Measurements from ENCODE around the gene TNRC6C.
A peak's percentile ranks its signal among the peaks of the same experiment; 100 is the strongest.

TNRC6C gene

DNA sequence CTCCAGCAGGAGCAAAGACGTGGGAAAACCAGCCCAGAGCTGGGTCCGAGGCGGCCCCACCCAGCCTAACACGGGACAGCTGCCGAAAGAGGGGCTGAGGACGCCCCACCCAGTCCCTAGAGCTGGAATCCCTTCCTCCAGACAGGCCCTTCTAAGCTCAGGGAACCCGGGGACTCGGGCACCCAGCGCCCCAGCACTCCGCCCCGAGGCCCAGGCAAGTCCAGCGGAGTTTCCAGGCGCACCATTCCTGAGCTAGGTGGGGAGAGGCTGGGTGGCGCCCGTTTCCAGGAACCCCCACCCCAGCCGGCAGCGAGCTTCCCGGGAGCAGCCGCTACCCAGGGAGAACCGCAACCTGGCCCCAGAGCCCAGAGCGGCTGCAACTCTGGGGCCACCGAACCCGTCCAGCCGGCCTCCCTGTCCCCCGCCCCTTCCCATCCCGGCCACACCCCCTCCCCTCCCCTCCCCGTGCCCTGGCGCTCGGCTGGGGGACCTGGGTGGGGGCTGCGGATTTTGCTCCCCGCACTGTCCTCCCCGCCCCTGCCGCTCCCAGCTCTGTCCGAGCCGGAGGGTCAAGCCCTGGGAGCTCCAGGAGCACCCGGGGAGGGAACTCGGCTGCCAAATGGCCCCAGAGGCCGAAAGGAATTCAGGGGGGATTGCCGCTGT, 169.5 kb downstream of the TNRC6C start:
- Mint-ChIP-seq H3K4me1 (ENCODE audit: low read depth) (peaks cover 91% of the 10 kb centered on the region), H3K27ac (peak overlapping the region; percentile 93), H3K36me3 (ENCODE audit: low read depth) (peaks cover 73% of the 10 kb centered on the region), H3K9me3 (no peaks in the 10 kb centered on the region), H3K27me3 (peaks cover 3% of the 10 kb centered on the region), H3K4me3 (peak overlapping the region; percentile 93)
- intact Hi-C loops (cut with micrococcal nuclease), result loop anchor here (2.0 to 5.0 kb wide), 2 partner anchors 15 to 59 kb away; partner anchors contain the start of genes AFMID and TK1

DNA sequence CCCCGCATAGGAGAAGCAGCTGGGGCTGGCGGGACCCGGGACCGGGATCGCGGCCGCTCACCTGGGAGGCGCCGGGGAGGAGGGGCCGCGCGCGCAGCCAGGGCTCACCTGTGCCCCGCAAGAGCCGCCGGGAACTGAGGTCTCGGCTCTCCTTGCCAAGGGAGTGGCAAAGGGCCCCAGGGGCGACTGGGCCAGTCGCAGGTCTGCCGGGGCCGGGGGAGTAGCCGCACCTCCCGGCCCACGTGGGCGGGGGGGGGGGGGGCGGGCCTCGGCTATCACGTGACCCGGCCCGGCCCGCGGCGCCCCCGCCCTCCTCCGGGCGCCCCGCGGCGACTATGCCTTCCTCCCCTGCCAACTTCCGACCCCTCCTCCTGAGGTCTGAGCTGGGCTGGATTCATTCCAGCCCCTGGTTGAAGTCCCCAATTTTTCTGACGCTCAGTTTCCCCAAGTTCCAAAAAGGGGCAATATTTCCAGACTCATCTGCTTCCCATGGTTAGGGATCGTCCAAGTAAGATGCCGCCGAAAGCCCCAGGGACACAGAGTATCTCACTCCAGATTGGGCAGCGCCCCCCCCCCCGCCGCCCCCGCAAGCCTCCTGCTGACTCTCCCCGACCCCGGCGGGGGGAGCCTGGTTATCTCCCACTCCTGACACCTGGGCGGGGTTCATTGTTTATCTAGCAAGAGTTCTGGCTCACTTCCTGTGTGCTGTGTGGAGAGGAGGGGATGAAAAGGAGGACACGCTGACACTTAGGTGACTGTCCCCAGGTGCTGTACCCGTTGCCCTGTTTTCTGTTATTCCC, 170.2 kb downstream of the TNRC6C start, which contains the start of gene TMC6:
Gene TMC6, minus strand, starts transcription at position 205 of the 800 bp plus-strand sequence. CDS start 1,923 bp downstream, outside the sequence.
- peaks cover 73% of the 10 kb centered on the region for H3K36me3 Mint-ChIP-seq (ENCODE audit: low read depth)
- intact Hi-C loops (cut with micrococcal nuclease), result loop anchor here (5.0 kb wide), 1 partner anchor 59 kb away; the partner anchor contains the start of genes AFMID and TK1
- H3K27me3 Mint-ChIP-seq, result peaks cover 3% of the 10 kb centered on the region
- H3K27ac Mint-ChIP-seq, result peak within 1 kb of the TSS; percentile 93
- H3K4me1 Mint-ChIP-seq (ENCODE audit: low read depth), result peaks cover 91% of the 10 kb centered on the region
- peak within 1 kb of the TSS; percentile 93 for H3K4me3 Mint-ChIP-seq
- no peaks in the 10 kb centered on the region for H3K9me3 Mint-ChIP-seq

DNA sequence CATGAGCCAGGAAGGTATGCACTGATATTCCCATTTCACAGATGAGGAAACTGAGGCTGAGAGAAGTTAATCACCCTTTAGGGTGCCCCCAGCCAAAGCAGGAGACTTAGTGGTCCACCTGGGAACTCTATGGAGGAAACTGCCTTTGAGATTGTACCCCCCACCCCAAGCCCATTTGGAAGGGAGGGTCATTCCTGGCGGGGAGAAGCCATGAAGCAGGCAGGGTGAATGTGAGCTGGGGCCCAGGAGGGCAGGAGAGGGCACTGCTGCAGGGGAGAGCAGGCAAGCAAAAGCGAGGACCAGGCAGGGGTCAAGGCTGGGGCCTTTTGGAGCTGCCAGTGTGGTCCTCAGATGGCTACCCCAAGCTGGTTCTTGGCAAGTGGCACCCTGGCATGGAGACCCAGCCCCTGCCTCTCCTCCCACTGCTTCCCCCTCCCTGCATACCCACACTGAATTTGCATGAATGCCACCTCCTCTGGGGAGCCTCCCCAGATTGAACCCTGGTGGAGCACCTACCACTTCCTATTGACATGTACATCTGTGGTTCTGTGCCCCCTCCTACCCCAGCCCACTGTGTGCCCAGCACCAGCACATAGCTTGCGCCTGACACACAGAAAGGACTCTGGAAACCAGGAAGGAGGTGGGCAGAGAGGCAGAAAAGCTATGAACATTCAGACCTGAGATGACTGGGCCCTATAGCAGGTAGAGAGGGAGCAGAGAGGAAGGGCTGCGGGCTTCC, 171.0 kb downstream of the TNRC6C start:
- intact Hi-C loops (cut with micrococcal nuclease), result loop anchor here (5.0 kb wide), 2 partner anchors 43 to 58 kb away; partner anchors contain the start of genes AFMID and TK1
- Mint-ChIP-seq H3K27me3 (peaks cover 3% of the 10 kb centered on the region), H3K36me3 (ENCODE audit: low read depth) (peaks cover 73% of the 10 kb centered on the region), H3K4me3 (peak overlapping the region; percentile 86), H3K9me3 (no peaks in the 10 kb centered on the region), H3K4me1 (ENCODE audit: low read depth) (peaks cover 91% of the 10 kb centered on the region), H3K27ac (peak overlapping the region; percentile 93)

DNA sequence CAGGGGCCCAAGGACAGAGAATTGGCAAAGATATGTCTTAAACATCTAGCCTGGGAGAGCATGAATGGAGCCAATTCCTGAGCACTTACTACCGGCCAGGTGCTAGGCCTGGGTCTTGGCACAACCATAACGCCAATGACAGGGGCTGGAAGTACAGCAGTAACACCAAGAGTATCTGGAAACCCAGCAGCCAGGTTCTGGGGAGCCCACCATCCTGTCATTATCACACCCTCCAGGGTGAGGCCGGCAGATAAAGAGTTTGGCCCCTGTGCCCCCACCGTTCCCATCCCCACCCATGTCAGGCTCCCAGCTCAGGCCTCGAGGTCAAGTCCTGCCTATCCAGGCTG, 171.6 kb downstream of the TNRC6C start:
- H3K27ac Mint-ChIP-seq, result peak overlapping the region; percentile 93
- intact Hi-C loops (cut with micrococcal nuclease), result loop anchor here (5.0 kb wide), 1 partner anchor 42 kb away; no protein-coding TSS in a partner anchor
- peaks cover 73% of the 10 kb centered on the region for H3K36me3 Mint-ChIP-seq (ENCODE audit: low read depth)
- peaks cover 3% of the 10 kb centered on the region for H3K27me3 Mint-ChIP-seq
- peak overlapping the region; percentile 84 for H3K4me3 Mint-ChIP-seq
- H3K4me1 Mint-ChIP-seq (ENCODE audit: low read depth), result peaks cover 86% of the 10 kb centered on the region
- no peaks in the 10 kb centered on the region for H3K9me3 Mint-ChIP-seq

DNA sequence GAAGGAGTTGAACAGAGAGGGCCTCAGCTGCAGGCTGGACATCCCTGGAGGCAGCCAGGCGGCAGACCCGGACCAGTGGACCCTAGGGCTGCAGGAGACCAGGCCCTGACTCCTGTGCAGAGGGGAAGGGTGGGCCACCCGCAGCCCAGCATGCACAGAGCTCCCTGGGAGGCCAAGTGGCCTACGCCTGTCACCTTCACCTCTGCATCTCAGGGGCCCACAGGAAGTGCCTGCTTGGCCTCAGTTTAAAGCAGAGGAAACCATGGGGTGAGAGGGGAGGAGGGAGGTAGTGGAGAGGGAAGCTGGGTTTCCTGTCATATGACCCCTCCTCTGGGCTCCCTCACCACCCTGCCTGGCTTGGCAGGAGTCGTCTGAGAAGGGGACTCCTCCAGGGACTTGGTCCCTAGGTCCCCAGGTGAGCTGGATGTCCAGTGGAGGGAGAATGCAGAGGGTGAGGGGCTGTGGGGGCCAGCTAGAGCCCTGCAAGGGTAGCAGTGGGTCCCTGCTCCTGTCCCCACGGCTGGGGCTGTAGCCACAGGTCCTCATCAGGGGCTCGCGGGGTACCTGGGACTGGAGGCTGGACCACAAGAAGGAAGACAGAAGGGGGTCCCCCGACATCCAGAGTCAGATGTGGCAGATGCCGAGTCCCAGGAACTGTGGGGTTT, 172.1 kb downstream of the TNRC6C start, which contains the start of gene TMC8:
Gene TMC8, plus strand, starts transcription at position 335 of the 665 bp plus-strand sequence. CDS start 818 bp downstream, outside the sequence.
- Mint-ChIP-seq H3K36me3 (ENCODE audit: low read depth) (peaks cover 73% of the 10 kb centered on the region), H3K4me1 (ENCODE audit: low read depth) (peaks cover 85% of the 10 kb centered on the region), H3K27ac (peak within 1 kb of the TSS; percentile 93), H3K27me3 (peaks cover 3% of the 10 kb centered on the region), H3K4me3 (peak within 1 kb of the TSS; percentile 84), H3K9me3 (no peaks in the 10 kb centered on the region)
- intact Hi-C loops (cut with micrococcal nuclease), result loop anchor here (5.0 kb wide), 1 partner anchor 42 kb away; no protein-coding TSS in a partner anchor

DNA sequence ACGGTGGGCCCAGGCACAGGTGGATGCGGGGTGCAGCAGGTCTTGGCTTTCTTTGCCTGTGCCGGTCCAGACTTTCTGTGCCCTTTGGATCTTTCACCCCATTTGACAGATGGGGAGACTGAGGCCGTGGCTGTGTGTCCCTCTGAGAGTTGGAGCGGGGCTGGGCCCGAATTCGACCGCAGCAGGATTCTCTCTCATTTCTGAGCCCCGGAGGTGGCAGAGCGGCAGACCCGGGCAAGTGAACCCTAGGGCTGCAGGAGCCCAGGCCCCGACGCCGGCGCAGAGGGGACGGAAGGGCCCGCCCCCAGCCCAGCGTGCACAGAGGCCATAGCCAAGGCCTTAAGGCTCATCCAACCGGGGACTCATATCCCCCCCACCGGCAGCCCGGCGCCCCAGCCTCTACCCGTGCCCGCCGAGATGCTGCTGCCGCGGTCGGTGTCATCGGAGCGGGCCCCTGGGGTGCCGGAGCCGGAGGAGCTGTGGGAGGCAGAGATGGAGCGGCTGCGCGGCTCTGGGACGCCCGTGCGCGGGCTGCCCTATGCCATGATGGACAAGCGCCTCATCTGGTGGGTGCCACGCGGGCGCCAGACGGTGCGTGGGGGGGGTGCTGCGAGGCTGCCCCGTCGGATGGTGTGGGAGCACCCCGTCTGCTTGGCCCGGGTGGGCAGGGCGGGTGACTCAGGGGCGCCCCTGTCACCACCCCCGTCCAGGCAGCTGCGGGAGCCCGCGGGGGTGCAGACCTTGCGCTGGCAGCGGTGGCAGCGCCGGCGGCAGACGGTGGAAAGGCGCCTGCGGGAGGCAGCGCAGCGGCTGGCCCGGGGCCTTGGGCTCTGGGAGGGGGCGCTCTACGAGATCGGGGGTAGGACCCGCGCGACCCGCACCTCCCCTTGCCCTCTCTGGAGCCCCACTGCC, 172.9 kb downstream of the TNRC6C start:
- peak overlapping the region; percentile 93 for H3K27ac Mint-ChIP-seq
- intact Hi-C loops (cut with micrococcal nuclease), result loop anchor here (5.0 kb wide), 1 partner anchor 41 kb away; no protein-coding TSS in a partner anchor
- H3K27me3 Mint-ChIP-seq, result peaks cover 3% of the 10 kb centered on the region
- no peaks in the 10 kb centered on the region for H3K9me3 Mint-ChIP-seq
- H3K36me3 Mint-ChIP-seq (ENCODE audit: low read depth), result peaks cover 73% of the 10 kb centered on the region
- H3K4me1 Mint-ChIP-seq (ENCODE audit: low read depth), result peaks cover 83% of the 10 kb centered on the region
- H3K4me3 Mint-ChIP-seq, result peak overlapping the region; percentile 84

DNA sequence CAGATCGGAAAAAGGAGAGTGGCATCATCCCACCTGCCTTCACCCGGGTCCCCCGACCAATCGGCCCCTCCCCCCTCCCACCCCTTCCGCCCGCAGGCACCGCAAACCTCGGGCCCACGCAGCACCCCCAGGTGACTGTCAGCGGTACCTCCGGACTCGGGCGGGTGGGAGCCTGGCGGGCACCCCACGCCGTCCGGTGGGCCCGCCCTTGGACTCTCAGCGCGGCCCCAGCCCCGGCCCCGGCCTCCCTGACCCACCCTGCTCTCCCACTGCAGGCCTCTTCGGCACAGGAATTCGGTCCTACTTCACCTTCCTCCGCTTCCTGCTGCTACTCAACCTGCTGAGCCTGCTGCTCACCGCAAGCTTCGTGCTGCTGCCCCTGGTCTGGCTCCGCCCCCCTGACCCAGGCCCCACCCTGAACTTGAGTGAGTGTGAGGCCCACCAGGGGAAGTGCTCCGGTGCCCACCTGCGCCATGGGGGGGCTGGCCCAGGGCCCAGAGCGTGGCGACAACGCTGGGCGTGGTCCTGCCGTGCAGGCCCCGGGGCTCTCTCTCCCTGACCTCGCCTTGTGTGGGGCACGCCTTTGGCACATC, 173.7 kb downstream of the TNRC6C start:
- H3K4me3 Mint-ChIP-seq, result peak overlapping the region; percentile 74
- H3K27me3 Mint-ChIP-seq, result peaks cover 3% of the 10 kb centered on the region
- H3K4me1 Mint-ChIP-seq (ENCODE audit: low read depth), result peaks cover 81% of the 10 kb centered on the region
- no peaks in the 10 kb centered on the region for H3K9me3 Mint-ChIP-seq
- peaks cover 73% of the 10 kb centered on the region for H3K36me3 Mint-ChIP-seq (ENCODE audit: low read depth)
- intact Hi-C loops (cut with micrococcal nuclease), result loop anchor here (5.0 kb wide), 1 partner anchor 40 kb away; no protein-coding TSS in a partner anchor
- H3K27ac Mint-ChIP-seq, result peak overlapping the region; percentile 80

DNA sequence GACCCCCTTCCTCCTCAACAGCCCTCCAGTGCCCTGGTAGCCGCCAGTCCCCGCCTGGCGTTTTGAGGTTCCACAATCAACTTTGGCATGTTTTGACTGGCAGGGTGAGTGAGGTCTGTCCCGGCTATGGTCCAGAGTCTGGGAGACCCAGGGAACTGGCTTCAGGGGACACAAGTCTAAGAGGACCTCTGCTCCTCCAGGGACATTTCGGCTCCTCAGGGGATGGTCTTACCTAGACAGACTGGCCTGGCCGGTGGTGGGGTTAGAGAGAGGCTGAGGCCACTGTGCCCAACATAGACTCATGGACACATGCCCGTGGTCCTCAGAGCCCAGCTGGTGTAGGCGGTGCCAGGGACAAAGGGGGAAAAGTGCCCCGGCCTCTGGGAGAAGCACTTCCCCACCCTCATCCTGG, 174.3 kb downstream of the TNRC6C start:
- peaks cover 71% of the 10 kb centered on the region for H3K36me3 Mint-ChIP-seq (ENCODE audit: low read depth)
- H3K4me1 Mint-ChIP-seq (ENCODE audit: low read depth), result peaks cover 81% of the 10 kb centered on the region
- peak overlapping the region; percentile 74 for H3K4me3 Mint-ChIP-seq
- peaks cover 3% of the 10 kb centered on the region for H3K27me3 Mint-ChIP-seq
- H3K9me3 Mint-ChIP-seq, result no peaks in the 10 kb centered on the region
- H3K27ac Mint-ChIP-seq, result peak overlapping the region; percentile 80
- intact Hi-C loops (cut with micrococcal nuclease), result loop anchor here (5.0 kb wide), 1 partner anchor 40 kb away; no protein-coding TSS in a partner anchor

DNA sequence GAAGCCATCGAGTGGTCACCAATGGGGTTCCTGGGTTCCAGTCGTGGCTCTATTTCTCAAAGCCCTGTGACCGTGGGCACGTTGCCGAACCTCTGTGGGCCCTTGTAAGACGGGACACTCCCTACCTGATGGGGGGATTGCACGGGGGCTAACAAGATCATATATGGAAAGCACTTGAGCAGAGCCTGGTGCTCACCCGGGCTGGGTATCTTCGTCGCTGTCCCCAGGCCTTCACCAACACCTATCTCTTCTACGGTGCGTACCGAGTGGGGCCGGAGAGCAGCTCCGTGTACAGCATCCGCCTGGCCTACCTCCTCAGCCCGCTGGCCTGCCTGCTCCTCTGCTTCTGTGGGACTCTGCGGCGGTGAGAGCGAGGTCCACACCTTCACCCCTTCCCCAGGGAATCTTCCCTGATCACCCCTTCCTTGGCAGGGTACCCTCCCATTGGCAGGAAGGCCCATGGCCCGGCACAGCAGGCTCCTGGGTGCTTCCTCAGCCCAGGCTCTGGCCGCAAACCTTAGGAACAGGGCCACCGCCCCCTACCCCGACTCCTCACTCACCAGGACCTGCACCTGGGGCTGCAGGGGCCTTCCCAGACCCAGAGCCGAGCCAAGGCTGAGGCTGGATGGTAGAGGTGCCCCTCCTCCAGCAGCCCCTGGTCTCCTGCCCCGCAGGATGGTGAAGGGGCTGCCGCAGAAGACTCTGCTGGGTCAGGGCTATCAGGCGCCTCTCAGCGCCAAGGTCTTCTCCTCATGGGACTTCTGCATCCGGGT, 174.9 kb downstream of the TNRC6C start:
- Mint-ChIP-seq H3K36me3 (ENCODE audit: low read depth) (peaks cover 69% of the 10 kb centered on the region), H3K27me3 (peaks cover 3% of the 10 kb centered on the region), H3K9me3 (no peaks in the 10 kb centered on the region), H3K4me3 (no peak overlapping the region), H3K4me1 (ENCODE audit: low read depth) (peaks cover 85% of the 10 kb centered on the region), H3K27ac (peak overlapping the region; percentile 80)
- intact Hi-C loops (cut with micrococcal nuclease), result loop anchor here (5.0 kb wide), 1 partner anchor 39 kb away; no protein-coding TSS in a partner anchor

DNA sequence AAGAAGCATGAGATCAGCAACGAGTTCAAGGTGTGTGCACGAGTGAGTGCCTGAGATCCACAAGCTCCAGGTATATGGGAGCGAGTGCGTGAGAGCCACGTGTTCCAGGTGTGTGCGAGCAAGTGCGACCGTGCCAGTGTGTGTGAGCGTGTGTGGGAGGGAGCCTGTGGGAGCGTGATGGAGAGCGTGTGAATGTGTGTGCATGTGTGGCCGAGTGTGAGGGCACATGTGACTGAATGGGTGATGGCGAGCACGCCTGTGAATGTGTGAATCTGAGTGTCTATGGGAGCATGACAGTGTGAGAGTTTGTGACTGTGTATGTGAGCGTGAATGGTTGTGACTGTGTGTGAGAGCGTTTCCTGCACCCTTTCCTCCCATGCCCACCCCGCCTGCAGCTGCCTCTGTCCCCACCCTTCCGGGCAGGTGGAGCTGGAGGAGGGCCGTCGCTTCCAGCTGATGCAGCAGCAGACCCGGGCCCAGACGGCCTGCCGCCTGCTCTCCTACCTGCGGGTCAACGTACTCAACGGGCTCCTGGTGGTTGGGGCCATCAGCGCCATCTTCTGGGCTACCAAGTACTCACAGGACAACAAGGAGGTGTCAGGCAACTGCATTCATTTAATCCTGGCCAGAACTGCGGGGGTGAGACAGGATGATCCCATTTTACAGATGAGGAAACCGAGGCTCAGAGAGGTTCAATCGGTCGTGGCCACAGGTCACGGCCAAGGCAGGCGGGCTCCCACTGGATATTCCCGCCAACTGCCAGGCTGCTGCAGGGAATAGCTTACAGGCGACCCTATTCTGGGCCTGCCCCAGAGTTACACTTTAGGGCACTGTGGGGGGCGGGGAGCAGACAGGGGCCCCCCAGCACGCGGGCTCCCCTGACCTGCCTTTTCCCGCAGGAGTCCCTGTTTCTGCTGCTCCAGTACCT, 175.7 kb downstream of the TNRC6C start:
- Mint-ChIP-seq H3K36me3 (ENCODE audit: low read depth) (peaks cover 72% of the 10 kb centered on the region), H3K4me1 (ENCODE audit: low read depth) (peaks cover 87% of the 10 kb centered on the region)

More for the DNA sequence above, 175.7 kb downstream of the TNRC6C start:
- Mint-ChIP-seq H3K27ac (peak overlapping the region; percentile 80), H3K27me3 (peaks cover 3% of the 10 kb centered on the region), H3K9me3 (no peaks in the 10 kb centered on the region), H3K4me3 (no peak overlapping the region)
- intact Hi-C loops (cut with micrococcal nuclease), result loop anchor here (5.0 kb wide), 1 partner anchor 38 kb away; no protein-coding TSS in a partner anchor
